OCI-LY7 (cell line): ENCODE measurements around the gene TNRC6C.

ENCODE experiments used
- EZH2phosphoT487 ChIP-seq: fragments of 200-600 bp; sonication (generic); IDR thresholded peaks from 2 replicates; pipeline ENCODE4 v1.6.1; 2018; ENCODE audit warnings: low read depth, borderline replicate concordance, mild to moderate bottlenecking, mixed run types, antibody characterized with exemption, low read length, moderate library complexity, mixed read lengths
- TF ChIP-seq, protein P1 (sequence below): fragments of 200-600 bp; sonication (generic); conservative IDR thresholded peaks from 2 replicates; pipeline ENCODE4 v1.5.1; 2014; ENCODE audit warnings: mild to moderate bottlenecking, antibody characterized with exemption, low read length, moderate library complexity, mixed read lengths

DNA sequence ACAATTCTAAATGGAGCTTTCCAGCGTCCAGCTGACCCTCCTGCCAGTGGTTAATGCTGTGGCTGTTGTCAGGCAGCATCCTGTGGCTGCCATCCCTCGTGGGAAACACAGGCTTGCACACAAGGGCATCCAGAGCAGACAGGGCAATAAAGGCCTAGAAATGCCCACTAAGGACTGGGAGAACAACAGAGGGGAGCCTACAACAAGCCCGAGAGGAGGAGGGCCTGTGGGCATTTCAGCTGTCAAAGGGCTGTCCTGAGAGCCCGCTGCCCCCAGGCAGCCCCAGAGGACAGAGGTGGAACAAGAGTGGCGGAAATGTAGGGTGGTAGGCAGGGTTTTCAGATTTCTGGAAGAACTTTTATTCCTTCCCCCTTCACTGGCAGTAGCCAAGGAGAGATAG, 81.1 kb downstream of the TNRC6C start:
- TF ChIP-seq, protein P1, sequence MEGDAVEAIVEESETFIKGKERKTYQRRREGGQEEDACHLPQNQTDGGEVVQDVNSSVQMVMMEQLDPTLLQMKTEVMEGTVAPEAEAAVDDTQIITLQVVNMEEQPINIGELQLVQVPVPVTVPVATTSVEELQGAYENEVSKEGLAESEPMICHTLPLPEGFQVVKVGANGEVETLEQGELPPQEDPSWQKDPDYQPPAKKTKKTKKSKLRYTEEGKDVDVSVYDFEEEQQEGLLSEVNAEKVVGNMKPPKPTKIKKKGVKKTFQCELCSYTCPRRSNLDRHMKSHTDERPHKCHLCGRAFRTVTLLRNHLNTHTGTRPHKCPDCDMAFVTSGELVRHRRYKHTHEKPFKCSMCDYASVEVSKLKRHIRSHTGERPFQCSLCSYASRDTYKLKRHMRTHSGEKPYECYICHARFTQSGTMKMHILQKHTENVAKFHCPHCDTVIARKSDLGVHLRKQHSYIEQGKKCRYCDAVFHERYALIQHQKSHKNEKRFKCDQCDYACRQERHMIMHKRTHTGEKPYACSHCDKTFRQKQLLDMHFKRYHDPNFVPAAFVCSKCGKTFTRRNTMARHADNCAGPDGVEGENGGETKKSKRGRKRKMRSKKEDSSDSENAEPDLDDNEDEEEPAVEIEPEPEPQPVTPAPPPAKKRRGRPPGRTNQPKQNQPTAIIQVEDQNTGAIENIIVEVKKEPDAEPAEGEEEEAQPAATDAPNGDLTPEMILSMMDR: no peak
- TF ChIP-seq EZH2phosphoT487: no peak
